LNCAP (cell line): Measurements from ENCODE around the gene CDC25A.

Experiments
- CTCF ChIP-seq: fragments of 450-650 bp; IDR thresholded peaks from 2 replicates; pipeline ENCODE4 v1.5.1; 2017; ENCODE audit warnings: mild to moderate bottlenecking

CDC25A gene

GRCh38 chr3:48188266-48189201 is at the start of gene CDC25A:
CDC25A (minus strand) TSS chr3:48188417; CDS start chr3:48187947, 470 bp downstream.
- TF ChIP-seq CTCF: no peak

- no peak for TF ChIP-seq CTCF
Measured at GRCh38 chr3:48236531-48236930, 48.3 kb upstream of the CDC25A start.

- TF ChIP-seq CTCF: no peak
Measured at GRCh38 chr3:48233542-48233941, 45.3 kb upstream of the CDC25A start.

GRCh38 chr3:48232734-48233133 is 44.5 kb upstream of the CDC25A start:
- TF ChIP-seq CTCF: peak; percentile 63; the same call in 1 of the 2 replicates

- no peak for TF ChIP-seq CTCF
Measured at GRCh38 chr3:48232232-48232631, 44.0 kb upstream of the CDC25A start.

GRCh38 chr3:48226939-48227338 is 38.7 kb upstream of the CDC25A start:
- TF ChIP-seq CTCF: no peak

GRCh38 chr3:48225587-48225986 is 37.4 kb upstream of the CDC25A start:
- no peak for TF ChIP-seq CTCF
